Thymus (tissue), 11 donors: ENCODE measurements around the gene CSF3R. TPM values are rescaled to one million over a fixed set of nuclear protein-coding genes. Genes with fewer than 3 reads are reported as not detected.
"Not testable (repeated sequence)": the region's sequence is repeated elsewhere in the genome, so short reads cannot be mapped to it uniquely, and the experiment has no call there.

ENCODE experiments used
- DNase-seq, 9 donors: peaks; one replicate each; pipeline ENCODE4 v3.0.0-alpha.2; 2013; ENCODE audit warnings: low spot score in 9 of 9, low read depth in 6 of 9, missing footprints in 1 of 9
- H3K27ac ChIP-seq, 2 donors: one replicate each; pipeline ENCODE4 v1.5.1; 2013; ENCODE audit warnings: control low read depth in 1 of 2, low read depth in 1 of 2, low read length in 1 of 2, mild to moderate bottlenecking in 1 of 2, moderate library complexity in 1 of 2
- H3K27me3 ChIP-seq, 2 donors: one replicate each; pipeline ENCODE4 v1.5.1; 2013; ENCODE audit warnings: low read length in 1 of 2; ENCODE audit not compliant: control insufficient read depth in 2 of 2, insufficient read depth in 1 of 2
- H3K36me3 ChIP-seq, 2 donors: one replicate each; pipeline ENCODE4 v1.5.1; 2013; ENCODE audit warnings: low read length in 1 of 2, mild to moderate bottlenecking in 1 of 2, moderate library complexity in 1 of 2; ENCODE audit not compliant: control insufficient read depth in 2 of 2, insufficient read depth in 2 of 2
- H3K4me1 ChIP-seq, 2 donors: one replicate each; pipeline ENCODE4 v1.5.1; 2013; ENCODE audit warnings: low read length in 2 of 2; ENCODE audit not compliant: control insufficient read depth in 2 of 2, insufficient read depth in 2 of 2
- H3K4me3 ChIP-seq, 2 donors: one replicate each; pipeline ENCODE4 v1.5.1; 2013; ENCODE audit warnings: low read length in 2 of 2, control low read depth in 1 of 2, mild to moderate bottlenecking in 1 of 2
- H3K9me3 ChIP-seq, 2 donors: one replicate each; pipeline ENCODE4 v1.5.1; 2013; ENCODE audit warnings: low read length in 1 of 2, mild to moderate bottlenecking in 1 of 2; ENCODE audit not compliant: control insufficient read depth in 2 of 2, insufficient read depth in 1 of 2
- WGBS: extraction: QIAGEN DNeasy Blood & Tissue Kit; methylation state at CpG from one replicate; pipeline ENCODE4 v1.1.7; 2013; 5-methylcytosine and 5-hydroxymethylcytosine counted together
- polyA plus RNA-seq: library from polyadenylated mRNA; stranded (reverse); fragments of 200-250 nt; gene quantifications from one replicate; pipeline ENCODE4 v1.2.3, GENCODE V29; 2013
- total RNA-seq: library from RNA; stranded (reverse); fragments of 120-200 nt; gene quantifications from one replicate; pipeline ENCODE4 v1.2.4, GENCODE V29; 2013
- donor health status: healthy.

The CSF3R gene
- total and polyA plus RNA-seq, 2 donors = 3.7 to 8.6 TPM

DNA sequence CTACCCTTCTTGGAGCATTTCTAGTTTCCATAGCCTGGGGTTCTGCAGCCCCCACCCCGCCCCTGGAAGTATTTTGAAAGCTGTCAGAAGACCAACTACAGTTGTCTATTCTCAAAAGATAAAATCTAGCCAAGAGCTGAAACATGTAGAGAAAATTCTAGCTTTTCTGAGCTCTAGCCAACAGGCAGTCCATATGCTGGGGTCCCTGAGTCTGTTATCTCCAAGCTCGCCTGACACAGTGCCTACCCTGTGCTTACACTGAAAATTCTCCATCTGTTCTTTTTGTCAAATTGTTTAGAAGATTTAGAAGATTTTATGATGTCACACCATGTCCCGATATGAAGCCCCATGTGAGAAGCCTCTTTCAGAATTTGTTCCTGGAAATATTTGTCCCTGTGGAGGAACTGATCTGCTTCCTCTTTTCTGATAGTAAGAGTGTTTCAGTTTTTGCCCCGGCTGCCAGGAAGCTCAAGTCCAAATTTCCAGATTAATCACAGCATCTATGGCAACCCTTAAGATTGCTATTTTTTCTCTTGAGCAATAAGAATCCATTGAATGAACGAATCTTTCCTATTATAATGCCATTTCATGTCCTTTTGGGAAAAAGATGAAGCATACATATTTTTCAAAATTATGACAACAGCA is 23.7 kb upstream of the CSF3R start:
- Histone ChIP-seq H3K36me3 (no peaks in the 10 kb centered on the region), H3K27me3 (no peaks in the 10 kb centered on the region), H3K4me3 (no peak overlapping the region), H3K27ac (no peak overlapping the region), H3K4me1 (no peaks in the 10 kb centered on the region), H3K9me3 (no peaks in the 10 kb centered on the region)
- 68% methylated on average over 5 of the region's 5 CpGs for WGBS
- no peak for DNase-seq

DNA sequence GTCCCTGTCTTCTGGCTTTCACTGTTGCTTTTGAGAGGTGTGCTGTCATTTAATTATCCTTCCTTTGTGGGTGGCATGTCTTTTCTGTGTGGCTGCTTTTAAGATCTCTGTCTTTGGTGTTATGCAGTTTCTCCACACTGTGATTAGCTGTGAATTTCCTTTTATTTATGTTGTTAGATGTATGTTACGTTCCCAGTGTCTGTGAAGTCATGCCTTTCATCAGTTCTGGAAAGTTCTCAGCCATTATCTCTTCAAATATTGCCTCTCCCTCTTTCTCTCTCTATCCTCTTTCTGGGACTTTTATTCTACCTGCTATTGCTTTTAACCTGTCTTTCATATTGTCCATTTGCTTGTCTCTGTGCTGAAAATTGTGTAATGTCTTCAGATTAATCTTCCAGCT is 21.0 kb upstream of the CSF3R start:
- no peaks in the 10 kb centered on the region for H3K9me3 ChIP-seq
- H3K27me3 ChIP-seq = no peaks in the 10 kb centered on the region
- H3K4me3 ChIP-seq = no peak overlapping the region
- WGBS = 51% methylated on average over 1 of the region's 1 CpG
- H3K36me3 ChIP-seq = no peaks in the 10 kb centered on the region
- H3K4me1 ChIP-seq = no peaks in the 10 kb centered on the region
- no peak overlapping the region for H3K27ac ChIP-seq
- no peak for DNase-seq

DNA sequence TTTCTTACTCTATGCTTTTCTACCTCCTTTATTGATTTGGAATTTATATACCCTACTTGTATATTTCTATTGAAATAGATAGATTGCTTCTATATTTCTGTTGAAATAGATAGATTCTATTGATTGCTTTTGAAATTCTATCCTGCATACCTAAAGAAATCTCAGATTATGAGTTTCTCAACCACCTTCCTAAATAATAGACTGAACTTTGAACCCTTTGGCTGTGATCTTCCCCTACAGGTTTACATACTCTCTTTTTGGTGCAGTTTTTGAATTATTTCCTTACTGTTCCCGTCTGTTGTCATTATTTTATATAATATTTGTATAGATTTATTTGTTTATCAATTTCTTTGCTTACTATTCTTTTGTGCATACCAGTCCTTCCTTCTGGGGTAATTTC is 20.4 kb upstream of the CSF3R start:
- H3K27ac ChIP-seq = no peak overlapping the region
- H3K27me3 ChIP-seq = no peaks in the 10 kb centered on the region
- no peaks in the 10 kb centered on the region for H3K9me3 ChIP-seq
- H3K4me3 ChIP-seq = no peak overlapping the region
- no peaks in the 10 kb centered on the region for H3K36me3 ChIP-seq
- WGBS = 89% methylated on average over 1 of the region's 1 CpG
- H3K4me1 ChIP-seq = no peaks in the 10 kb centered on the region
- DNase-seq = no peak

DNA sequence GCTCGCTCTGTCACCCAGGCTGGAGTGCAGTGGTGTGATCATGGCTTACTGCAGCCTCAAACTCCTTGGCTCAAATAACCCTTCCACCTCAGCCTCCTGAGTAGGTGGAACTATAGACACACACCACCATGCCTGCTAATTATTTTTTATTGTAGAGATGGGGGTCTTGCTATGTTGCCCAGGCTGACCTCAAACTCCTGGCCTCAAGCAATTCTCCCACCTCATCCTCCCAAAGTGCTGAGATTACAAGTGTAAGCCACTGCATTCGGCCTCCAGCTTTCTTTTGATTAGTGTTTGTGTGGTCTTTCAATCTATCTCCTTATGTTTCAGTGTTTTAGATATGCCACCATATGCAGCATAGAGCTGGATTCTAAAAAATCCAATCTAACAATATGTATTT is 19.9 kb upstream of the CSF3R start:
- H3K9me3 ChIP-seq = no peaks in the 10 kb centered on the region
- no peak overlapping the region for H3K4me3 ChIP-seq
- no peak overlapping the region for H3K27ac ChIP-seq
- DNase-seq = no peak
- 98% methylated on average over 2 of the region's 2 CpGs for WGBS
- H3K27me3 ChIP-seq = no peaks in the 10 kb centered on the region
- H3K36me3 ChIP-seq = no peaks in the 10 kb centered on the region
- H3K4me1 ChIP-seq = no peaks in the 10 kb centered on the region

DNA sequence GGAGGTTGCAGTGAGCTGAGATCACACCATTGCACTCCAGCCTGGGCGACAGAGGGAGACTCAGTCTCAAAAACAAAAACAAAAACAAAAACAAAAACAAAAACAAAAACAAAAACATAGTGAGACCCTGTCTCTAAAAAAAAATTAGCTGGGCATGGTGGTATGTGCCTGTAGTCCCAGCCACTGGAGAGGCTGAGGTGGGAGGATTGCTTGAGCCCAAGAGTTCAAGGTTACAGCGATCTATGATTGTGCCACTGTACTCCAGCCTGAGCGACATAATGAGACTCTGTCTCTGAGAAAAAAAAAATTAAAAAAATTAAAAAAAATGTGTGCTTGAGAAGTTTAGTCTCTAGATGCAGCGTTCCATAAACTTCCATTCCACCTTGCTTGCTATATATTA is 19.2 kb upstream of the CSF3R start:
- DNase-seq, H3K4me3 ChIP-seq, H3K4me1 ChIP-seq, H3K9me3 ChIP-seq, H3K27me3 ChIP-seq, H3K27ac ChIP-seq, H3K36me3 ChIP-seq: not testable (repeated sequence)
- 97% methylated on average over 4 of the region's 4 CpGs for WGBS

DNA sequence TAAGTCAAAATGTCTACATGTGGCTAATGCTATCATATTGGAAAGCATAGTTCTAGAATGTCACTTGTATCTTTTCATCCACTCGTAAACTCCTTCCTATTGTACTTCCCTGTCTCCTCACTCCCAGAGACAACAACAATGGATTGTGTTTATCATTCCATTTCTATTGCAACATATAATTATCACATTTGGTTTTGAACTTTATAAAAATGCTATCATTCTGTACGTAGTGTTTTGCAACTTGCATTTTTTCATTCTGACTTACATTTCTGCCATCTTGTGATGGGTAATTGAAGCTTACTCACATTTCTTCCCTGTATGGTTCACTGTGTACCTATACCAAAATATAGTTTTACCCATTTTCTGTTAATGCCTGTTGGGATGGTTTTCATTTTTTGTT is 14.5 kb upstream of the CSF3R start:
- Histone ChIP-seq H3K36me3 (no peaks in the 10 kb centered on the region), H3K27ac (no peak overlapping the region), H3K27me3 (no peaks in the 10 kb centered on the region), H3K4me1 (no peaks in the 10 kb centered on the region), H3K4me3 (no peak overlapping the region), H3K9me3 (peaks cover 0 to 1% of the 10 kb centered on the region in 2 donors)
- WGBS = 97% methylated on average over 2 of the region's 2 CpGs
- DNase-seq = no peak

DNA sequence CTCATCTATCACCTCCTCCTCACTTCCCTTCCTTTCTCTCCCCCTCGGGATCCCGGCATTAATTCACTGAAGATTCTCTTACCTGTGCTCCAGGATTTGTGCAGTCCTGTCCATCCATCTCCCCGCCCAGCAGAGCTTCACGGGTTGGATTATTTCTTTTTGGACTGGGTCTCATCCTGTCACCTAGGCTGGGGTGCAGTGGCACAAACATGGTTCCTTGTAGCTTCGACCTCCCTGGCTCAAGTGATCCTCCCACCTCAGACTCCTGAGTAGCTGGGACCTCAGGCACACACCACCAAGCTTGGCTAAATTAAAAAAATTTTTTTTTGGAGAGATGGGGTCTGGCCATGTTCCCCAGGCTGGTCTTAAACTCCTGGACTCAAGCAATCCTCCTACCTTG is 12.3 kb upstream of the CSF3R start:
- Histone ChIP-seq H3K4me3 (no peak overlapping the region), H3K36me3 (no peaks in the 10 kb centered on the region), H3K27ac (no peak overlapping the region), H3K9me3 (peaks cover 0 to 1% of the 10 kb centered on the region in 2 donors), H3K4me1 (peaks cover 2 to 7% of the 10 kb centered on the region in 2 donors), H3K27me3 (no peaks in the 10 kb centered on the region)
- 97% methylated on average over 5 of the region's 5 CpGs for WGBS
- DNase-seq = no peak

DNA sequence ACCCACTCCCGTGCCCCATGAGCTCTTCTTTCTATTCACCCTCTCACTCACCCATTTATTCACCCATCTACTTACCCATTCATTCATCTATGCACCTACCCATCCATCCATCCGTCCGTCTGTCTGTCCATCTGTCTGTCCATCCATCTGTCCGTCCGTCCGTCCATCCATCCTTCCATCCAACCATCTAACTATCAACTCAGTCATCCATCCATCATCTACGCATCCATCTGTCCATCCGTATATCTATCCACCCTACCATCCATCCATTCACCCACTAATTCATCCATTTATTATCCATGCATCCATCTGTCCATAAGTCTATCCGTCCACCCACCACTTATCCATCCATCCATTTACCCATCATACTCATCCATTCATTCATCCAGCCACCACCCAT is 10.8 kb upstream of the CSF3R start:
- H3K27me3 ChIP-seq = no peaks in the 10 kb centered on the region
- DNase-seq = no peak
- H3K4me3 ChIP-seq = no peak overlapping the region
- no peaks in the 10 kb centered on the region for H3K36me3 ChIP-seq
- no peak overlapping the region for H3K27ac ChIP-seq
- peaks cover 0 to 1% of the 10 kb centered on the region in 2 donors for H3K9me3 ChIP-seq
- peaks cover 2 to 19% of the 10 kb centered on the region in 2 donors for H3K4me1 ChIP-seq
- WGBS = 98% methylated on average over 9 of the region's 9 CpGs

DNA sequence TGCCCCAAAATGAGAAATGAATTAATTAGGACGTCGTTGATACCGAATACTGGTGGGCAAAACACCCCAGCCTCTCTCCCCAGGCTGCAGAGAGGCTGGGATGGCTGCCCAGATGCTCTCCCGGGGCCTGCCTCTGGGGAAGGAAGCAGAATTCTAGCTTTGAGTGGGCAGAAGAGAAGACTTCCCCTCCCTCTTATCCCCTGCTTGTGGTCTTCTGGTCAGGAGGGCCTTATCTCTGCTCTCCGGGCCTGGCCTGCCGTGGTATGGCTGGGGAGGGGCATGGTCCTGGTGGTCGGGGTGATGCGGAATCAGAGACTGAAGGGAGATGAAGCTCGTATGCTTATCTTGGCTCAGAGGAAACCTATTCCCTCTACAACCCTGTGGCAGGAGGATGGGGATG is 9.8 kb upstream of the CSF3R start:
- Histone ChIP-seq H3K4me3 (no peak overlapping the region), H3K9me3 (peaks cover 0 to 1% of the 10 kb centered on the region in 2 donors), H3K27ac (no peak overlapping the region), H3K36me3 (no peaks in the 10 kb centered on the region), H3K4me1 (peaks cover 2 to 19% of the 10 kb centered on the region in 2 donors), H3K27me3 (no peaks in the 10 kb centered on the region)
- no peak for DNase-seq
- 38% methylated on average over 9 of the region's 9 CpGs for WGBS
